ENCODE measurements around the gene GHR.
A peak's percentile ranks its signal among the peaks of the same experiment; 100 is the strongest.

Gene GHR

DNA sequence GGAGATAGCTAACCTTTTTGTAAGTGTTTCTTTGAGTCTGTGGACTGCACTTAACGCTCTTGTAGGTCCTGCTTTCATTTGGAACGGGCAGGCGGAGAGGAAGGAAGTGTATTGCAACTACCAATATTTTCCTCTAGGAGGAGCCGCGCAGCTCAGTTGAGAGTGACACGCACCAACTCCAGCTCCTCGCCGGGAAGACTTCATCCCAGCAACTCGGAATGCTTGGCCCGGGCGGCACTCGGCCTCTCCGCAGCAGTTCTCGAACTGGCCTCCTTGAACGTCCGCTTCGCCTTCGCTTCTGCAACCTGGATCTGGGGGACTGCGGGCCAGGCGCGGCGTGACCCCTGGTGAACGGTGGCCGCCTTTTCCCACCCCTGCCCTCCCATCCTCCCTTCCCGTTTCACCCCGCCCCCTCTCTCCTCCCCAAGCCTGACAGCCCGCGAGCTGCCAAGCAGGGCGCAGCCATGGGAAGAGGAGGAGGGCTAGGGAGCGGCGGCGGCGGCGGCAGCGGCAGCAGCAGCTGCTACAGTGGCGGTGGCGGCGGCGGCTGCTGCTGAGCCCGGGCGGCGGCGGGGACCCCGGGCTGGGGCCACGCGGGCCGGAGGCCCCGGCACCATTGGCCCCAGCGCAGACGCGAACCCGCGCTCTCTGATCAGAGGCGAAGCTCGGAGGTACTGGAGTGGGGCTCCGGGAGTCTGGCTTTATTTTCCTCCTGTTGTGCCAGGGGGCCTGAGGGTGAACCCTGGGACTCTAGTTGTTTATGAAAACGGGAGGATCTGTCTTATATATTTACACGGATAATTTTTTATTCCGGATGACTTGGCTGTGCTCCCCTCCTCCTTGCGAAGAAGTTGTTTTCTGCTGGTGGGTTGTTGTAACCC is at the start of gene GHR:
Gene GHR, plus strand, starts transcription at position 155 of the 881 bp plus-strand sequence. CDS start 142,436 bp downstream, outside the sequence.
- TF ChIP-seq, protein P1, sequence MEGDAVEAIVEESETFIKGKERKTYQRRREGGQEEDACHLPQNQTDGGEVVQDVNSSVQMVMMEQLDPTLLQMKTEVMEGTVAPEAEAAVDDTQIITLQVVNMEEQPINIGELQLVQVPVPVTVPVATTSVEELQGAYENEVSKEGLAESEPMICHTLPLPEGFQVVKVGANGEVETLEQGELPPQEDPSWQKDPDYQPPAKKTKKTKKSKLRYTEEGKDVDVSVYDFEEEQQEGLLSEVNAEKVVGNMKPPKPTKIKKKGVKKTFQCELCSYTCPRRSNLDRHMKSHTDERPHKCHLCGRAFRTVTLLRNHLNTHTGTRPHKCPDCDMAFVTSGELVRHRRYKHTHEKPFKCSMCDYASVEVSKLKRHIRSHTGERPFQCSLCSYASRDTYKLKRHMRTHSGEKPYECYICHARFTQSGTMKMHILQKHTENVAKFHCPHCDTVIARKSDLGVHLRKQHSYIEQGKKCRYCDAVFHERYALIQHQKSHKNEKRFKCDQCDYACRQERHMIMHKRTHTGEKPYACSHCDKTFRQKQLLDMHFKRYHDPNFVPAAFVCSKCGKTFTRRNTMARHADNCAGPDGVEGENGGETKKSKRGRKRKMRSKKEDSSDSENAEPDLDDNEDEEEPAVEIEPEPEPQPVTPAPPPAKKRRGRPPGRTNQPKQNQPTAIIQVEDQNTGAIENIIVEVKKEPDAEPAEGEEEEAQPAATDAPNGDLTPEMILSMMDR (conservative IDR thresholded peaks at IDR 0.05) = peak; percentile 87
- H3K27ac ChIP-seq = peak within 1 kb of the TSS; percentile 76

DNA sequence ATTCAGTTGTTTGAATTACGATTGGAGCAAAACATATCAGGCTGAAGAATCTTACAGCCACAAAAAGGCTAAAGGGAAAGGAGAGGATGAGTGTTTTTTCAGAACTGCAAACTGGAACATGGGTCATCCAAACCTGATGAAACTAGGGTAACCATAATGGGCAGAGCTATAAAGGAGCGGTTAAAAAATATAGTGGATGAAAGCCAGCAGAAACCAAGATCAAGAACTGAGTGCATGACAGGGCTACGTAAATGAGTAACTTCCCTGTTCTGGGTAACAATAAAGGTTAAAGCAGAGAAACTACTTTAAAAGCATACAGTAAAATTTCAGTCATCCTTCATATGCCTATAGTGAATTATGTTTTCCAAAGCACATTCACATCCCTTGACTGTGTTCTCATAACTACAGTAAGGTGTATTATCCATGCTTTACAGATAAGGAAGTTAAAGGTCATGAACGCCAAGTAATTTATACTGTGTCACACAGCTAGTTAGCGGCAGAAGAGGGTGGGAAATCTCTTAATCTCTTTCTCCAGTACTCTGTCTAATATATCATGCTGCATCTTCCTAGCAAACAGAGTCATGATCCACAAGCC is 48.5 kb upstream of the GHR start:
- TF ChIP-seq, protein P1 (conservative IDR thresholded peaks at IDR 0.05) = no peak
- no peak overlapping the region for H3K27ac ChIP-seq

DNA sequence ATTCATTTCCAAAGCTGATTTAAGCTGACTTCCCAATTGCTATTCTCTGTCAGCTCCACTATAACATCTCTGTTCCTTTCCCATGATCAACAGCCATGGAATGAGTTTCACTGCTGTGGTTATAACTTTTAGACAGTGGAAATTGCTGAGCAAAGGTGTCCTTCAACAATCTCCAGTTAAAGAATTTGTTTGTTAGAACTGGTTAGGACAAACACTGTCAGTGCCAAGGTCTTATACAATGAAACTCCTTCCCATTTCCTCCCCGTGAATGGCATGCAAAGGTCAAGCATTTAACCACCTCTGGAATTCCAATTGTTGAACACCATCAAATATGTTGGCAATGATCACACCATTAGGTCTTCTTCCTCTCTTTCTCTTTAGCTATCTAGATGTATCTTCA is 45.7 kb upstream of the GHR start:
- TF ChIP-seq, protein P1 (conservative IDR thresholded peaks at IDR 0.05) = no peak
- H3K27ac ChIP-seq = no peak overlapping the region

DNA sequence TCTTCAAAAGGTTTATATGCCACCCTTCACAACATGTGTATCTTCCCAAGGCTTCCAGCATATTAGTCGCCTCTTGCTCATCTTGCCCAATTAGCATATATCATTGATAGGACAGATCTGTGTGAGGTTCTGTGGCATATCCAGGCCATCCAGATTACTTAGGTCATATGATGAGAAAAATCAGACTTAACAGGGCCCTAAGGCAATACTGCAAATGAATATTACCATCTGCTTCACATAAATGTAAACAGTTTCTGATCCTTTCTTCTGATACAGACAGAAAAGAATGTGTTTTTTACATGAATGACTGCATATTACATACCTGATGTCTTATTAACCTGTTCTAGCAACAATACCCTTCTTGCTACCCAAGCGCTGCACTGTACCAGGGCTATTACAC is 41.3 kb upstream of the GHR start:
- no peak overlapping the region for H3K27ac ChIP-seq
- TF ChIP-seq, protein P1 (conservative IDR thresholded peaks at IDR 0.05) = no peak

DNA sequence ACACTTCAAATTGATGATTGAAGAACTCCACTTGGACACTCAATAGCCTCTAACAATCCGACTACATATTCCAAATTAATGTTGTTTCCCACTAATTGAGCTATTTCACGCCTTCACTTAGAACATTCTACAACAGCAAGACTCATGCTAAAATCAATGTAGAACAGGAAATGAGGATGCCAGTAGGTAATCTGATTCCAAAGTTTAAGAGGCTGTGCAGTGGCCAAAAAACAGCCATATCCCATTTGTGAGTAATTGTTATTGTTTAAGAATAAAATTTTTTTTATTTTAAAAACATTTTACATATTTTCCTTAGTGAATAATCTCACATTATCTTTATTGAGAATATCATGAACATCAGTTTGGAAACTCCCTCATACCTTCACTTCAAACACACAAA is 35.7 kb upstream of the GHR start:
- no peak overlapping the region for H3K27ac ChIP-seq
- TF ChIP-seq, protein P1 (conservative IDR thresholded peaks at IDR 0.05) = no peak

DNA sequence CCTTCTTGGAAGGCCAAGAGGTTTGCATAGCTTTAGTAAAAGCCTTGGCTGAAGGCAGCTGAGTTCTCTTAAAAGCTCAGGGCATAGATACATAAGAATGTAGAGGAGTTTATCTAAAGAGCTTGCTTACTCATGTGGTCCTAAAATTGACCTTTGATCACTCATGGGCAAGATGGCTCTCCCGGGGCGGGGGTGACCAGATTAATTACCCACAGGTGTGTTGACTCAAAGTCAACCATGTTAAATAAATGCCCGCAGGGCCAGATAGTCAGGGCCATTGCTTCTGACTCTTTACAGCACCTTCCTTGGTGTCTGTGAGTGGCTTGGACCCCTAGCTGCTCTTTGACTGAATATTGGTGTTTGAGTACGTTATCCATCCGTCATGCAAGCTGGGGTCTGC is 33.1 kb upstream of the GHR start:
- TF ChIP-seq, protein P1 (conservative IDR thresholded peaks at IDR 0.05) = no peak
- H3K27ac ChIP-seq = no peak overlapping the region

DNA sequence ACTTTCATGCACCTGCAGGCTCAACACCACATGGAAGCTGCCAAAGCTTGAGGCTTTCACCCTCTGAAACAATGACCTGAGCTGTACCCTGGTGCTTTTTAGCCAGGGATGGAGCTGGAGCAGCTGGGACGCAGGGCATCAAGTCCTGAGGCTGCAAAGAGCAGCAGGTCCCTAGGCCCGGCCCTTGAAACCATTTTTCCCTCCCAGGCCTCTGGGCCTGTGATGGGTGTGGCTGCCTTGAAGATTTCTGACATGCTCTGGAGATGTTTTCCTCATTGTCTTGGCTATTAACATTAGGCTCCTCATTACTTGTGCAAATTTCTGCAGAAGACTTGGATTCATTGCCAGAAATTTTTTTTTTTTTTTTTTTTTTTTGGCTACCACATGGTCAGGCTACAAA is 30.3 kb upstream of the GHR start:
- no peak overlapping the region for H3K27ac ChIP-seq
- TF ChIP-seq, protein P1 (conservative IDR thresholded peaks at IDR 0.05) = no peak
